ENCODE results near the gene GUCY1A2. TPM values are rescaled to one million over a fixed set of nuclear protein-coding genes. Genes with fewer than 3 reads are reported as not detected.

GUCY1A2 gene
- total RNA-seq, 1 donor, result under 0.01 TPM

- no peak overlapping the region for H2AFZ ChIP-seq (ENCODE audit: low read length)
- H3K79me2 ChIP-seq (ENCODE audit: insufficient read depth, low read length), result no peaks in the 10 kb centered on the region
- no peak for TF ChIP-seq CTCF (IDR thresholded peaks at IDR 0.05; ENCODE audit: extremely low read depth, low read depth, low read length)
- no peak overlapping the region for H3K4me3 ChIP-seq (ENCODE audit: insufficient read depth, low read length)
- no peaks in the 10 kb centered on the region for H4K20me1 ChIP-seq (ENCODE audit: insufficient read depth, low read length)
- H3K27me3 ChIP-seq (ENCODE audit: insufficient read depth, low read length), result no peaks in the 10 kb centered on the region
- no peak overlapping the region for H3K4me2 ChIP-seq (ENCODE audit: insufficient read depth, low read length)
- no peak for DNase-seq (ENCODE audit: insufficient read length, low spot score, missing footprints)
- no peaks in the 10 kb centered on the region for H3K36me3 ChIP-seq (ENCODE audit: insufficient read depth, low read length)
- H3K27ac ChIP-seq (ENCODE audit: low read depth, low read length), result no peak overlapping the region
- no peaks in the 10 kb centered on the region for H3K4me1 ChIP-seq (ENCODE audit: insufficient read depth, low read length)
- no peaks in the 10 kb centered on the region for H3K9me3 ChIP-seq (ENCODE audit: low read depth, low read length)
Observed at GRCh38 chr11:106998916-106999188, 19.4 kb downstream of the GUCY1A2 start.

- TF ChIP-seq CTCF (IDR thresholded peaks at IDR 0.05; ENCODE audit: extremely low read depth, low read depth, low read length), result no peak
- H3K36me3 ChIP-seq (ENCODE audit: insufficient read depth, low read length), result no peaks in the 10 kb centered on the region
- no peaks in the 10 kb centered on the region for H4K20me1 ChIP-seq (ENCODE audit: insufficient read depth, low read length)
- H3K4me2 ChIP-seq (ENCODE audit: insufficient read depth, low read length), result no peak overlapping the region
- no peak overlapping the region for H3K27ac ChIP-seq (ENCODE audit: low read depth, low read length)
- H3K79me2 ChIP-seq (ENCODE audit: insufficient read depth, low read length), result no peaks in the 10 kb centered on the region
- no peak overlapping the region for H3K4me3 ChIP-seq (ENCODE audit: insufficient read depth, low read length)
- no peaks in the 10 kb centered on the region for H3K9me3 ChIP-seq (ENCODE audit: low read depth, low read length)
- no peaks in the 10 kb centered on the region for H3K27me3 ChIP-seq (ENCODE audit: insufficient read depth, low read length)
- H3K4me1 ChIP-seq (ENCODE audit: insufficient read depth, low read length), result no peaks in the 10 kb centered on the region
- no peak overlapping the region for H2AFZ ChIP-seq (ENCODE audit: low read length)
- DNase-seq (ENCODE audit: insufficient read length, low spot score, missing footprints), result no peak
Observed at GRCh38 chr11:106998116-106998915, 20.0 kb downstream of the GUCY1A2 start.

GRCh38 chr11:106997227-106997626 lies 21.0 kb downstream of the GUCY1A2 start:
- Histone ChIP-seq H3K9me3 (ENCODE audit: low read depth, low read length) (no peaks in the 10 kb centered on the region), H3K27ac (ENCODE audit: low read depth, low read length) (no peak overlapping the region), H3K4me2 (ENCODE audit: insufficient read depth, low read length) (no peak overlapping the region), H2AFZ (ENCODE audit: low read length) (no peak overlapping the region), H3K4me1 (ENCODE audit: insufficient read depth, low read length) (no peaks in the 10 kb centered on the region), H3K4me3 (ENCODE audit: insufficient read depth, low read length) (no peak overlapping the region), H3K79me2 (ENCODE audit: insufficient read depth, low read length) (no peaks in the 10 kb centered on the region), H3K27me3 (ENCODE audit: insufficient read depth, low read length) (no peaks in the 10 kb centered on the region), H3K36me3 (ENCODE audit: insufficient read depth, low read length) (no peaks in the 10 kb centered on the region), H4K20me1 (ENCODE audit: insufficient read depth, low read length) (no peaks in the 10 kb centered on the region)
- no peak for TF ChIP-seq CTCF (IDR thresholded peaks at IDR 0.05; ENCODE audit: extremely low read depth, low read depth, low read length)
- no peak for DNase-seq (ENCODE audit: insufficient read length, low spot score, missing footprints)

GRCh38 chr11:106996691-106997090 lies 21.6 kb downstream of the GUCY1A2 start:
- no peaks in the 10 kb centered on the region for H3K79me2 ChIP-seq (ENCODE audit: insufficient read depth, low read length)
- no peaks in the 10 kb centered on the region for H3K4me1 ChIP-seq (ENCODE audit: insufficient read depth, low read length)
- TF ChIP-seq CTCF (IDR thresholded peaks at IDR 0.05; ENCODE audit: extremely low read depth, low read depth, low read length), result no peak
- H3K27me3 ChIP-seq (ENCODE audit: insufficient read depth, low read length), result no peaks in the 10 kb centered on the region
- H3K4me3 ChIP-seq (ENCODE audit: insufficient read depth, low read length), result no peak overlapping the region
- H2AFZ ChIP-seq (ENCODE audit: low read length), result no peak overlapping the region
- H3K36me3 ChIP-seq (ENCODE audit: insufficient read depth, low read length), result no peaks in the 10 kb centered on the region
- no peaks in the 10 kb centered on the region for H4K20me1 ChIP-seq (ENCODE audit: insufficient read depth, low read length)
- DNase-seq (ENCODE audit: insufficient read length, low spot score, missing footprints), result no peak
- no peak overlapping the region for H3K4me2 ChIP-seq (ENCODE audit: insufficient read depth, low read length)
- H3K27ac ChIP-seq (ENCODE audit: low read depth, low read length), result no peak overlapping the region
- no peaks in the 10 kb centered on the region for H3K9me3 ChIP-seq (ENCODE audit: low read depth, low read length)
